HG03571 (cell line): ENCODE results near the gene GABRR3.
"Not testable (repeated sequence)": the region's sequence is repeated elsewhere in the genome, so short reads cannot be mapped to it uniquely, and the experiment has no call there.

Experiments used
- ATAC-seq: cut with Tn5 transposase; IDR thresholded peaks from one replicate; pipeline ENCODE4 v1.9.1; 2021; ENCODE audit not compliant: unreplicated experiment

GABRR3 gene

GRCh38 chr3:98022978-98023820 is 11.9 kb downstream of the GABRR3 start:
- ATAC-seq = peak; percentile 50

- no peak for ATAC-seq
Measured at GRCh38 chr3:98021830-98022560, 13.1 kb downstream of the GABRR3 start.

GRCh38 chr3:98020412-98020811 is 14.7 kb downstream of the GABRR3 start:
- no peak for ATAC-seq

- ATAC-seq = no peak
Measured at GRCh38 chr3:98018301-98018700, 16.8 kb downstream of the GABRR3 start.

GRCh38 chr3:98014268-98014585 is 20.9 kb downstream of the GABRR3 start:
- ATAC-seq = no peak

GRCh38 chr3:98013411-98014267 is 21.5 kb downstream of the GABRR3 start:
- ATAC-seq = no peak

- no peak for ATAC-seq
Measured at GRCh38 chr3:98012979-98013378, 22.1 kb downstream of the GABRR3 start.

GRCh38 chr3:98010883-98011449 is 24.1 kb downstream of the GABRR3 start:
- not testable (repeated sequence) for ATAC-seq

- no peak for ATAC-seq
Measured at GRCh38 chr3:98010194-98010882, 24.8 kb downstream of the GABRR3 start.

- peak; percentile 54 for ATAC-seq
Measured at GRCh38 chr3:98008855-98009254, 26.3 kb downstream of the GABRR3 start.

- ATAC-seq = no peak
Measured at GRCh38 chr3:98005438-98005837, 29.7 kb downstream of the GABRR3 start.

- ATAC-seq = no peak
Measured at GRCh38 chr3:98004721-98005120, 30.4 kb downstream of the GABRR3 start.

- peak; percentile 77 for ATAC-seq
Measured at GRCh38 chr3:98003306-98003969, 31.7 kb downstream of the GABRR3 start.

GRCh38 chr3:98002717-98003116 is 32.4 kb downstream of the GABRR3 start:
- no peak for ATAC-seq

GRCh38 chr3:97999994-98000393 is 35.1 kb downstream of the GABRR3 start:
- ATAC-seq = no peak

- ATAC-seq = no peak
Measured at GRCh38 chr3:97999103-97999502, 36.0 kb downstream of the GABRR3 start.

- no peak for ATAC-seq
Measured at GRCh38 chr3:97996988-97997387, 38.1 kb downstream of the GABRR3 start.

- no peak for ATAC-seq
Measured at GRCh38 chr3:97994328-97994945, 40.7 kb downstream of the GABRR3 start.

GRCh38 chr3:97993526-97993925 is 41.6 kb downstream of the GABRR3 start:
- ATAC-seq = no peak
